H1 (cell line): Measurements from ENCODE around the gene CUZD1. TPM values are rescaled to one million over a fixed set of nuclear protein-coding genes. Genes with fewer than 3 reads are reported as not detected.

Experiments
- CREB1 ChIP-seq: IDR thresholded peaks from 2 replicates; pipeline ENCODE4 v1.6.1; 2012; ENCODE audit warnings: inconsistent platforms
- TBP ChIP-seq: IDR thresholded peaks from 2 replicates; pipeline ENCODE4 v1.6.1; 2011; ENCODE audit warnings: low read depth, low read length, improper control_type of control experiment
- polyA plus RNA-seq, 7 experiments: library from polyadenylated mRNA; depleted of rRNA in 3 of 7; stranded (reverse) in 5 of 7; unstranded in 2 of 7; fragments of >200 nt in 5 of 7; fragments of 200-250 nt in 2 of 7; gene quantifications; 1 replicate in 5 of 7; 2 replicates in 1 of 7; 4 replicates in 1 of 7; pipeline versions ENCODE4 v1.2.1 to v1.2.3, GENCODE V29; 2011 to 2013; ENCODE audit warnings: missing spikeins in 2 of 7, mixed read lengths in 2 of 7
- total RNA-seq: library from RNA; stranded (reverse); fragmentation: NEBNext Ultra II Directional; extraction: Animal tissue kit (Norgen Biotek cat#: 25700); gene quantifications from 2 replicates; pipeline ENCODE4 v1.2.1, GENCODE V29; 2021

The CUZD1 gene
- total and polyA plus RNA-seq, 2 of the 8 experiments (the other 6 are each of a cell fraction or from before 2014, with no cell fraction given) = 11.9 to 30.0 TPM

DNA sequence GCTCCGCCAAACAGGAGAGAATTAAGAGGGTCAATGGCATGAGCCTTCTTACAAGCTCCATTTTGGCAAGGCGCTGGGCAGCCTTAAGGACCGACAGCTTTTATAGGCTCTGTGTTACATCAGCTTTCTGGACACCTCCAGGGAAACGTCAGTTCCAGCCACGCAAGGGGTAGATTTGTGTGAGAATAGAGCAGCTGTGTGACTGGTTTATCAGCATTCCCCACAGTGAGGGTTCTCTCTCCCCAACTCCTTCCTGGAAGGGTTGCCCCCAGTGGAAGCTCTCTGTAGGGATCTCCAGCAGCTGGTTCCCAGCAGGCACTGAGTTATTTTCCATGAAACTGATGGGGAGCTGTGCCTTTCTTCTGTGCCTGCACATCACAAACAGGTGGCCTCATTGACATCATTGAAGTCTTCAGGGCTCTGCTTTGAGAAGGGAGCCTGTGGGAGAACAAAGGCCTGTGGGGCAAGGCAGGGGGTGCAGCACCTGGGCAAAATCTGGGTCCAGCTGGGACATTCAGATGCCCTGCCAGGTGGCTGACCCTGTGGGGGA is at the start of gene CUZD1 (continued):
- TF ChIP-seq CREB1 = no peak
- peak; percentile 81 for TF ChIP-seq TBP
- TF ChIP-seq, all 59 proteins: peak for 22
